NCI-H2227 (cell line): Measurements from ENCODE around the gene DCST1.
"Not testable (repeated sequence)": the region's sequence is repeated elsewhere in the genome, so short reads cannot be mapped to it uniquely, and the experiment has no call there.

Source experiments
- DNase-seq: peaks from one replicate; lab custom pipeline; 2025; ENCODE audit not compliant: unreplicated experiment; lab: John Stamatoyannopoulos, UW

Gene DCST1, protein sequence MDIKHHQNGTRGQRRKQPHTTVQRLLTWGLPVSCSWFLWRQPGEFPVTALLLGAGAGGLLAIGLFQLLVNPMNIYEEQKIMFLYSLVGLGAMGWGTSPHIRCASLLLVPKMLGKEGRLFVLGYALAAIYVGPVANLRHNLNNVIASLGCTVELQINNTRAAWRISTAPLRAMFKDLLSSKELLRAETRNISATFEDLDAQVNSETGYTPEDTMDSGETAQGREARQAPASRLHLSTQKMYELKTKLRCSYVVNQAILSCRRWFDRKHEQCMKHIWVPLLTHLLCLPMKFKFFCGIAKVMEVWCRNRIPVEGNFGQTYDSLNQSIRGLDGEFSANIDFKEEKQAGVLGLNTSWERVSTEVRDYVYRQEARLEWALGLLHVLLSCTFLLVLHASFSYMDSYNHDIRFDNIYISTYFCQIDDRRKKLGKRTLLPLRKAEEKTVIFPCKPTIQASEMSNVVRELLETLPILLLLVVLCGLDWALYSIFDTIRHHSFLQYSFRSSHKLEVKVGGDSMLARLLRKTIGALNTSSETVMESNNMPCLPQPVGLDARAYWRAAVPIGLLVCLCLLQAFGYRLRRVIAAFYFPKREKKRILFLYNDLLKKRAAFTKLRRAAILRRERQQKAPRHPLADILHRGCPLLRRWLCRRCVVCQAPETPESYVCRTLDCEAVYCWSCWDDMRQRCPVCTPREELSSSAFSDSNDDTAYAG

DNA sequence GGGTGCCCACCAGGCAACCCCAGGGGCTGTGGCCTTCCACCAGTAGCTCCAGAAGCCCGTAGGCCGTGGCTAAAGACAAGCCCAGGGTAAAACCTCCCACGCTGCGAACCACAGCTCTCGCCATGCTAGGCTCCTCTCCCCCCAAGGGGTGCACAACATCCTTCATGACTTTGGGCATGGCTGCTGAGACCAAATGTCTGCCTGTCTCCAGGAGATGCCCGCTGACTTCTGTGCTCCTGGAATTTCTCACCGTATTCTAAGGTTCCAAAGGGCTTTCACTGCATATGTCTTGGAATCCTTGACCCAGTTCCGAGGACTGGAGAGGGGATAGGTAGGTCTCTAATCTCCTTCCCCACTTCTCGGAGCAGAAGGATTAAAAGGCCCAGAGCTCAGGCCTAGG is at the start of gene DCST1, which contains the start of gene DCST2:
Gene DCST1 (plus strand): TSS at position 301 of the 400 bp plus-strand sequence. CDS start 213 bp downstream, outside the sequence.
Gene DCST2 (minus strand): TSS at position 258 of the 400 bp plus-strand sequence. CDS start 80 bp downstream, at position 178.
- no peak for DNase-seq

DNA sequence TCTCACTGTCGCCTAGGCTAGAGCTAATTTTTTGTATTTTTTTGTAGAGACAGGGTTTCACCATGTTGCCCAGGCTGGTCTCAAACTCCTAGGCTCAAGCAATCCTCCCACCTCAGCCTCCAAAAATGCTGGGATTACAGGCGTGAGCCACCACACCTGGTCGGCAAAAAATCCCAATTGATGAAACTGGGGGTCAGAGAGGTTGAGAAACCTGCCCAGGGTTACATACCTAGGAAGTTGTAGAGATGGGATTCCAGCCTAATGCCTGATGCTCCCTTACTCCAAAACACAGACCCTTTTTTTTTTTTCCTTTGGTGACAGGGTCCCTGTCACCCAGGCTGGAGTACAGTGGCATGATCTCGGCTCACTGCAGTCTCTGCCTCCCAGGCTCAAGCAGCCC is 46.9 kb upstream of the DCST1 start:
- not testable (repeated sequence) for DNase-seq

DNA sequence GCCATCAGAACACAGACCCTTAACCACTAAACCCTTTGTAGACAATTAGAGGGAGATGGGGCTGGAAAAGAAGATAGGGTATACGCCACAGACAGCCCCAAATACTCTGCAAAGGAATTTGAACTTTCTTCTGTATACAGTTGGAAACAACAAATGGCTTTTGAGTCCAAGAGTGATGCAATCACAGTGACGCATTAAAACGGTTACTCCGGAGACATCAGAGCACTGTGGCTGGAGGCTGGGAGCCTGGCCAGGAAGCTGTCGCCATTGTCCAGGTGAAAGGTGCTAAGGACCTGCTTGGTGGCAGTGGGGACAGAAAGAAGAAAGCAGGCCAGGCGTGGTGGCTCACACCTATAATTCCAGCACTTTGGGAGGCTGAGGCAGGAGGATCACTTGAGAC is 46.3 kb upstream of the DCST1 start:
- DNase-seq = no peak

DNA sequence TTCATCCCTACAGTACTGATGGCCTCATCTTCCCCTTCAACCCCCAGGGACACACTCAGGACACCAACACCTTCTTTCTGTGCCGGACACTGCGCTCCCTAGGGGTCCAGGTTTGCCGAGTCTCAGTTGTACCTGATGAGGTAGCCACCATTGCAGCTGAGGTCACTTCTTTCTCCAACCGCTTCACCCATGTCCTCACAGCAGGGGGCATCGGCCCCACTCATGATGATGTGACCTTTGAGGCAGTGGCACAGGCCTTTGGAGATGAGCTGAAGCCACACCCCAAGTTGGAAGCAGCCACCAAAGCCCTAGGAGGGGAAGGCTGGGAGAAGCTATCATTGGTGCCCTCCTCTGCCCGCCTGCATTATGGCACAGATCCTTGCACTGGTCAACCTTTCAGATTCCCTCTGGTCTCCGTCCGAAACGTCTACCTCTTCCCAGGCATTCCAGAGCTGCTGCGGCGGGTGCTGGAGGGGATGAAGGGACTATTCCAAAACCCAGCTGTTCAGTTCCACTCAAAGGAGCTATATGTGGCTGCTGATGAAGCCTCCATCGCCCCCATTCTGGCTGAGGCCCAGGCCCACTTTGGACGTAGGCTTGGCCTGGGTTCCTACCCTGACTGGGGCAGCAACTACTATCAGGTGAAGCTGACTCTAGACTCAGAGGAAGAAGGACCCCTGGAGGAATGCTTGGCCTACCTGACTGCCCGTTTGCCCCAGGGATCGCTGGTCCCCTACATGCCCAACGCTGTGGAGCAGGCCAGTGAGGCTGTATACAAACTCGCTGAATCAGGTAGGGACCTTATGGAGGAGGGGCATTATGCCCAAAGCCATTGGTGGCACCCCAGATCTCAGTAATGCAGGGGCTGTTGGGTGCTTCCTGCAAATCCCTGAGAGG is 45.3 kb upstream of the DCST1 start:
- DNase-seq = no peak

DNA sequence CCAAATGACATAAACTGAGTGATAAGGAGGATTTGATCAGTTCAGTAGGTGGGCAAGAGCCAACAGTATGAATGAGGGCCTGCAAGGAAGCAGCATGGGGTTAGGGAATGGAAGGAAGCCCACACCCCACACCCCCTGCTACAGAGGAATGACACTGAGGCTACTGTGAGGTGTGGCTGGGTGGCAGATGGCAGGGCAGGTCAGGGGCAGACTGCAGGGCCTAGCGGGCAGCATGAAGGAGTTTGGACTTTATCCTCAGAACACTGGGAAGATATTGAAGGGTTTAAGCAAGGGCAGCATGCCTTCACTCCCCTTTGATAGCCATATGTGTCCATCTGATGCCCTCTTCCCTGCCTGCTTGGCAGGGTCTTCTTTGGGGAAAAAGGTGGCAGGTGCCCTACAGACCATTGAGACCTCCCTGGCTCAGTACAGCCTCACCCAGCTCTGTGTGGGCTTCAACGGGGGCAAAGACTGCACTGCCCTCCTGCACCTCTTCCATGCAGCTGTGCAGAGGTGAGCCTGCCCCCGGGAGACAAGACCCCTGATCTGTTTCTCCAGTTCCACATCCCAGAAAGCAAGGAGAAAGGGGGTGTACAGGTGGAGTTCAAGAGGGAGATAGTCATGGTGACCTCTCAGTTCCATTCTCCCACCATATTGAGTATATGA is 44.3 kb upstream of the DCST1 start:
- DNase-seq = no peak

DNA sequence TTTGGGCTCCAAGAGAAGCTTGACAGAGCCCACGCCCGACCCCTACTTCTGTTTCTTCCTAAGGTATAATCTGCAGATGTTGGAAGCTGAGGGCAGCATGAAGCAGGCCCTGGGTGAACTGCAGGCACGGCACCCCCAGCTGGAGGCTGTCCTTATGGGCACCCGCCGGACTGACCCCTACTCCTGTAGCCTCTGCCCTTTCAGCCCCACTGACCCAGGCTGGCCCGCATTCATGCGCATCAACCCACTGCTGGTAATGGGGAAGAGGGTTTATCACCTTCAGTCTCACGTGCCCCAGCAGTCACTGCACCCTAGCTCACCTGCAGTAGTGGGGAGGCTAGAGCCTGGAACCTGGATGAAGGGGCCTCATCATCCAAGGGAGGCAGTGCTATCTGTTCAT is 43.3 kb upstream of the DCST1 start:
- DNase-seq = no peak

DNA sequence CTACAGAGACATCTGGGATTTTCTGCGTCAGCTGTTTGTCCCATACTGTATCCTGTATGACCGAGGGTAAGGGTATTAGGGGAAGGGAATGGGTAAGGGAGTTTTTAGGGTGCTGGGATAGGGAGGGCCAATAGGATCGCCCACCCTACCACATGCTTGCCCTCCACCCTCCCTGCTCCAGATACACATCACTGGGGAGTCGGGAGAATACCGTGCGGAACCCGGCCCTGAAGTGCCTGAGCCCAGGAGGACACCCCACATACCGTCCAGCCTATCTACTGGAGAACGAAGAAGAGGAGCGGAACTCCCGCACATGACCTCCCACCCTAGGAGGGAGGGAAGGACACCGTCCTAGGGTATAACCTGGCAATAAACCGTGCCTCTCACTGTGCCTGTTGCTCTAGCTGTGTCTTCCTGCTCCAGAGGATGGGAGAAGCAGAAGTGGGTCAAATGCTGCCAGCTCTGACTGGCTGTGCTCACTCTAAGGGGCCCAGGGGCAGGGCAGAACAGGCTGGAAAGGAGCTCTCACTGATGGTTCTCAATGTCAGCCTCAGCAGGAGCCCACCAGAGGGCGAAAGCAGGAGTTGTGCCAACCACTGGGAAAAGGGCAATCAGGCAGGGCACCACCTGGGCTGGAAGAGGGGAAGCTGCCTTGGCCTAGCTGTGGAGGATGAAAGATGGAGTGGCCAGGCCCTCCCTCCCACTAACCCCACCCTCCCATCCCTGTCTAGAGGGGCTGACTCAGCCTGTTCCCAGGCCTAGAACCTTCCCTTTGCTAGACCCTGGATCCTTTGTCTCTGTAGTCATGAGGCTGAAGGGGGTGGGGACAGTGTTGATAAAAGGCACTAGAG is 40.7 kb upstream of the DCST1 start:
- no peak for DNase-seq

DNA sequence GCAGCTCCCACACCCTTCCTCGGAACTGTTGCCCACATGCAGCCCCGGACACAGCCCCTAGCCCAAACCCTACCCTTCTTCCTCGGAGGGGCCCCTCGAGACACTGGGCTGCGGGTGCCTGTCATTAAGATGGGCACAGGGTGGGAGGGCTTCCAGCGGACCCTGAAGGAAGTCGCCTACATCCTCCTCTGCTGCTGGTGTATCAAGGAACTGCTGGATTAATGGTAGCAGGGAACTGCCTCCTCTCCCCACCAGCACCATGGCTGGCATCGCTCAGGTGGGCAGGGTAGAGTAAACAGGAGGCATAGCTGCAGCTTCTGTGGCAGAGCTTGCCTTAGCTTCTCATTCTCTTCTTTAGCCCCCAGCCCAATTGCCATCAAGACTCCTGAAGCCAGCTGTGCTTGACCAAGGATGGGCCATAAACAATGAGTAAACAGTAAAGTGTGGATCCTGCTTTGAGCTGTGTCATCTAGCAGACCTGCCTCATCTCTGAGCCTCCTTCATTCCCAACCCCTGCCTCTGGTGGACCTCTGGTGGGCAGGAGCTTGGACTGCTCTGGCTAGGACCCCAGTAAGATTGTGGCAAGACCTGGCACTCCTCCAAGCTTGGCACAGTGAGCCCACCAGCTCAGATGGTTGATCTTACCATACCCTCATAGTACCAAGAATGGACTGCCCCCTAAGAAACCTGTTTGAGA is 39.9 kb upstream of the DCST1 start, which contains the start of gene LENEP:
Gene LENEP (plus strand): TSS at position 15 of the 697 bp plus-strand sequence. CDS start 22 bp downstream, at position 37.
- DNase-seq = no peak

DNA sequence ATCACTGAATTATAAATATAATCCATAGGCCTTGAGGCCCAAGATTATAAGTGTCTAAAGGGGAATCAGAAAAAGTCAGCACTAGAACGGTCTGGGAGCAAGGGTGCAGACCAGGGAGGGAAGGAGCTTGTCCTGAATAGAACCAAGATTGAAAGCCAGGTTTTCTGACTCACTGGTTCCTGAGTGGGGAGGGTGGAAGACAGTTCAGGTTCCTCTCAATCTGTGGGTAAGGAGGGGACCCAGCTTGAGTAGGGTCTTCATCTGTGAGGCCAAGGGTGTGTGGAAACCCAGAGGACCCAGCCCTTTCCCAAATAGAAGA is 39.4 kb upstream of the DCST1 start:
- DNase-seq = no peak

DNA sequence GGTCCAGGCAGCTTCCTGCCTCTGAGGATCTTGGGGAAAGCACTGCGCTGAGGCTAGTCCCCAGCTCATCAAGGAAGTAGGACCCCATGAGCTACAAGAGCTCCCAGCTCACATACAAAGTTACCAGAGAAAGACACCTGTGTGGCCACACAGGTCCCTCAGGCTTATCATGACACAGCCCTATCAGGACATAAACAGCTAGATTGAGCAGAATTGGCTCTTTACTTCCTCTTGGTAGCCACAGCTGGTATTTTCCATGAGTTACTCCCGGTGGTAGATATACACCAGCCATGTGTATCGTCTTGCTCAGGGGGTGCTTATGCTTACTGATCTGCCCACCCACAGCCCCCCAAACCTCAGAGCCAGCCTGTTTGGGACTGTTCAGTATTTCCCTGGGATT is 39.0 kb upstream of the DCST1 start:
- no peak for DNase-seq

DNA sequence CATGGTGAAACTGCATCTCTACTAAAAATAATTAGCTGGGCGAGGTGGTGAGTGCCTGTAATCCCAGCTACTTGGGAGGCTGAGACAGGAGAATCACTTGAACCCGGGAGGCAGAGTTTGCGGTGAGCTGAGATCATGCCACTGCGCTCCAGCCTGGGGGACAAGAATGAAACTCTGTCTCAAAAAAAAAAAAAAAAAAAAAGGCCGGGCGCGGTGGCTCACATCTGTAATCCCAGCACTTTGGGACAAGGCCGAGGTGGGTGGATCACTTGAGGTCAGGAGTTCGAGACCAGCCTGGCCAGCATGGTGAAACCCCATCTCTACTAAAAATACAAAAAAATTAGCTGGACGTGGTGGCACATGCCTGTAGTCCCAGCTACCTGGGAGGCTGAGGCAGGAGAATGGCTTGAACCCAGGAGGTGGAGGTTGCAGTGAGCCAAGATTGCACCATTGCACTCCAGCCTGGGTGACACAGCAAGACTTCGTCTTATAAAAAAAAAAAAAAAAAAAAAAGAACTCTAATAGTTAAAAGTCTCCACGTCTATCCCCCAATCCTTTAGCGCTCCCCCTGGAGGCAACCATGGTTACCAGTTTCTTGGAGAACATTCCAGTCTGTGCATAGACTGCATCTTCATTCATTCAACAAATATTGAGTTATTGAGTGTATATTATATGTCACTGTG is 38.2 kb upstream of the DCST1 start:
- DNase-seq = peak; percentile 78

DNA sequence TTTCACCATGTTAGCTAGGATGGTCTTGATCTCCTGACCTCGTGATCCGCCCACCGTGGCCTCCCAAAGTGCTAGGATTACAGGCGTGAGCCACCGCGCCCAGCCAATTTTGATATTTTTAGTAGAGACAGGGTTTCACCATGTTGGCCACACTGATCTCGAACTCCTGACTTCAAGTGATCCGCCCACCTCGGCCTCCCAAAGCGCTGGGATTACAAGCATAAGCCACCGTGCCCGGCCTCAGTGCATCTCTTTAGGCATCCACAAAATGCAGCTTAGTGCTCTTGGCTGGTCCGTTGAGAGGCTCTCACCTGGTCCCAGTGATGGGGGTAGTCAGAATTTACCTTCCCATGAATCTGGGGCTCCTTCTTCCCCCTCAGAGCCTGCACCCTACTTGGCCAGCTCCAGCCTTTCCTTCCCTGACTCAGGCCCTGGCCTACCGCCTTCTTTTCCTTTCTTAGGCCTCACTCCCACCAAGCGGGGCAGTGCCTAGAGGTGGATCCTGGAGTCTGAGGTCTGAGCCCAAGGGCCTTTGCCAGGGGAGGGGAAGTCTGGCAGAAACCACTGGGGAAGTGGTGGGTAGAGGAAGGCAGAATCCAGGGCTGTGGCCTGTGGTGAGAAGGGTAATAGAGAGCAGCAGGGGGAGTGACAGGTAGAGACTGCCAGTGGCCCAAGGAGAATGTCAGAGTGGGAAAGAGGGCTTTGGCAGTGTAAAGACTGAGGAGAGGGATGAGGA is 36.5 kb upstream of the DCST1 start:
- no peak for DNase-seq

DNA sequence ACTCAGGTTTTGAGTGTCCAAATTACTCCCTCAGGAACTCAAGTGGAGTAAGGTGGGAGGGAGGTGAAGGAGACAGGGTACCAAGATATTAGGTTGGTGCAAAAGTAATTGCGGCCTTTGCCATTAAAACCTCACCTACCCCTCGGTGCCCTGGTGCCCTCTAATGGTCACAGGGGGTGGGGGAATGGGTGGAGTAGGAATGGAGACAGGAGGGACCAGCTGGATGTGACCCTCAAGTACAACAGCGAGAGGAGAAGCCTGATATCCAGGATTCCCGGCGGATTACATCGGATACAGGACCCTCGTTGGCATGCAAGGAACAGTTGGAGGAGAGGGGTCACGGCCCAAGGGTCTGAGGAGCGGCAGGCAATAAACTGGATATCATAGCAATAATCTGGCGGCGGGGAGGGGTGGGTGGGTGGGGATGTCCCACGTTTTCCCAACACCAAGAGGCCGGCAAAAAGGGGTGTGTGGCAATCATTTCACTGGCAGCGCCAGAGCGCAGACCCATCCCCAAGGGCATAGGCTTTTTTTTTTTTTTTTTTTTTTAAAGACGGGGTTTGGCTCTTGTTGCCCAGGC is 35.3 kb upstream of the DCST1 start:
- DNase-seq = no peak

DNA sequence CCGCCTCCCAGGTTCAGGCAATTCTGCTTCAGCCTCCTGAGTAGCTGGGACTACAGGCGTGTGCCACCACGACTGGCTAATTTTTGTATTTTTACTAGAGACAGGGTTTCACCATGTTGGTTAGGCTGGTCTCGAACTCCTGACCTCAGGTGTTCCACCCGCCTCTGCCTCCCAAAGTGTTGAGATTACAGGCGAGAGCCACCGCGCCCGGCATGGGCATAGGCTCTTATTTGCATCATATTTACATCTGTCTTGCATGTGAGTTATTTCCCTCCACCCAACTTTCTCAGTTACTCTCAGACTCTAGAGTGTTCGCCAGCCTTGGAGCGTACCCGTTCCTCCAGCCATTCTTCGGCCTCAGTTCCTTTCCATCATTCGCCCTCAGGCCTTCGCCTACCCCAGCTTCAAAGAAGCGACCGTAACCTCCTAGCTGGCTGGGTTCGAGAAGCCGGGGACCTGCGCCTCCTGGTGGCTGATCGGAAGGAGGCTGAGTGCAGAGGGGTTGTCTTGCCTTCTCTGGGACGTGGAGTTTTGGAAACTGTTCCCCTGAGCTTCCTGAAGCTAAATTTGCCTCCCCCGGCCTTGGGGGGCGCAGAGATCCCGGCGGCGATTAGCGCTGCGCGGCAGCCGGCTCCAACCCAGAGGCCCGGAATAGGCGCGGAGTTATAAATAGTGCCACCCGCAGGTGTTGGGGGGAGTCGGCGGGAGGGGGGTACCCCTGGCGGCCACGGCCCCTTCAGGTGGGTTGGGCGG is 34.6 kb upstream of the DCST1 start:
- peak; percentile 71 for DNase-seq

DNA sequence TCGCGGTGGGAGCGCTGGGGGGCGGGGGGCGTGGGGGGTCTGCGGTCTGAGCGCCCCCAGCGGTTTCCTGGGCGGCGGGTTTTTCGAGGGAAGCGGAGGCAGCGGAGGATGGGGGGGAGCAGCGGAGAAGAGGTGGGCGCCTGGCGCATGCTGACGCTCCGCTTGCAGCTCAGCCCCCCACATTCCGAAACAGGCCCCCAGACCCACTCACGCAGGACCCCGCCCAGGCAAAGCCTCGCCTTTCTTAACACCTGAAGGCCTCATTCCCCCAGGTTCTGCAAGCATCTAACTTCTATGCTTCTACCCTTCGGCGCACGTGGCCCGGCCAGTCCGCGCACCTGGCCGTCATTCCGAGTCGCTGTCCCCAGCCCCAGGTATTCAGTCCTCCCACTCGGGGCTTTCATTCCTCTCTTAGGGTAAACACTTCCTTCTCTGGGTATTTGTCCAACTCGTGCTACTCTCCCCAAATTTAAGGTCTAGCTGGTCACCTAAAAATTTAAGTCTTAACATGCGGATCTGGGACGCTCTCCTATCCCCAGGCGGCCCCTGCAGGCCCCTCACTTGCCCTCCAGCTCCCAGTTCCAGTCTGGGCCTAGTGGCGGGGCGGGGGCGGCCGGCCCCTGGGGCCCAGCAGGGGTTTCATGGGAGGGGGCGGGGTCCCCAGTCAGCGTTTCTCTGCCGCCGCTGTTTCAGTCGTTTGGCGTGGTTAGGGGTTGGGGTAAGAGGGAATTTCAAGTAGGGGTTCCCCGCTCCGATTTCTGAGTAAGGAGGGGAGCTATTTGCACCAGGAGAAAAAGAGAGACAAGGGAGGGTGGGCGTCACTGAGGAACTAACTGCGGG is 33.8 kb upstream of the DCST1 start:
- DNase-seq = peak; percentile 54

DNA sequence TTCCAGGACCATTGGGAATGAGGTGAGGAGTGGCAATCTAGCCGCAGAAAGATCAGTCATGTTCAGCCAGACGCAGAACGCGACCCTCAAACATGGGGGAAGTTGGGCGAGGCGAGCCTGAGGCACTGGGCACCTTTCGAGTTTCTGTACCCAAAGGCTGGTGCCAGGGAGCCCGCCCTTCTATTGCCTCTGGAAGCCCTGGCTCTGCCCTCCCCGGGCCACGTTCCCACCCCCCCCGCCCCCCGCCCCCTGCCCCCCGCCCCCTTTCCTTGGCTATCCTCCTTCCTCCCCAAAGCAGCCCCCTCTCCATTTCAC is 33.3 kb upstream of the DCST1 start:
- DNase-seq = no peak
